ENCODE results near the gene CD69. TPM values are rescaled to one million over a fixed set of nuclear protein-coding genes. Genes with fewer than 3 reads are reported as not detected.

CD69 gene
- total RNA-seq, 1 experiment from 2014 or later = not detected

DNA sequence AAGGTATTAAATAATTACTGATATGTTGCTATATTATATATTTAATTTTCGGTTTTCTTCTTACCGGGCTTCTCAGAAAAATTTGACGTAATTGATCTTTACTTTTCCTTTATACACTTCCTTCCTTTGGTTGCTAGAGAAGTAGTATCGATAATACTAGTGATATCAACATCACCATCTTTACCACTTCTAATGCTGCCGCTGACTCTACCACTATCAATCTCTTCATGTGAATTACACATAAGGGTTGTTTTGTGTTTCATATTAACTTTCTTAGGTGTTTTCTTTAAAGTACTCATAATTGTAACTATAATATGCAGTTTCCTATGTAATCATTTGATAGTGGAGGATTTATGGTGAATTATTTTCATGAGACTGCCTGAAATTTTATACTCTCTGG, 35.6 kb upstream of the CD69 start:
- no peaks in the 10 kb centered on the region for H3K79me1 ChIP-seq (ENCODE audit: insufficient read depth, low read depth, low read length, poor library complexity, severe bottlenecking)
- TF ChIP-seq, protein P1, sequence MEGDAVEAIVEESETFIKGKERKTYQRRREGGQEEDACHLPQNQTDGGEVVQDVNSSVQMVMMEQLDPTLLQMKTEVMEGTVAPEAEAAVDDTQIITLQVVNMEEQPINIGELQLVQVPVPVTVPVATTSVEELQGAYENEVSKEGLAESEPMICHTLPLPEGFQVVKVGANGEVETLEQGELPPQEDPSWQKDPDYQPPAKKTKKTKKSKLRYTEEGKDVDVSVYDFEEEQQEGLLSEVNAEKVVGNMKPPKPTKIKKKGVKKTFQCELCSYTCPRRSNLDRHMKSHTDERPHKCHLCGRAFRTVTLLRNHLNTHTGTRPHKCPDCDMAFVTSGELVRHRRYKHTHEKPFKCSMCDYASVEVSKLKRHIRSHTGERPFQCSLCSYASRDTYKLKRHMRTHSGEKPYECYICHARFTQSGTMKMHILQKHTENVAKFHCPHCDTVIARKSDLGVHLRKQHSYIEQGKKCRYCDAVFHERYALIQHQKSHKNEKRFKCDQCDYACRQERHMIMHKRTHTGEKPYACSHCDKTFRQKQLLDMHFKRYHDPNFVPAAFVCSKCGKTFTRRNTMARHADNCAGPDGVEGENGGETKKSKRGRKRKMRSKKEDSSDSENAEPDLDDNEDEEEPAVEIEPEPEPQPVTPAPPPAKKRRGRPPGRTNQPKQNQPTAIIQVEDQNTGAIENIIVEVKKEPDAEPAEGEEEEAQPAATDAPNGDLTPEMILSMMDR (conservative IDR thresholded peaks at IDR 0.05) = no peak
- no peaks in the 10 kb centered on the region for H3K23me2 ChIP-seq (ENCODE audit: insufficient read length, low read depth, low read length, poor library complexity, severe bottlenecking)
- no peaks in the 10 kb centered on the region for H3K79me2 ChIP-seq (ENCODE audit: insufficient read depth, low read length)
- no peaks in the 10 kb centered on the region for H3K27me3 ChIP-seq (ENCODE audit: insufficient read depth, low read length)
- no peak overlapping the region for H3K4ac ChIP-seq (ENCODE audit: low read depth, low read length)
- H3K36me3 Mint-ChIP-seq (ENCODE audit: insufficient read depth in 1 of 3, low read depth in 3 of 3) = no peaks in the 10 kb centered on the region
- H3K4me2 ChIP-seq (ENCODE audit: insufficient read depth, insufficient read length, low read length) = no peak overlapping the region
- H3K4me1 ChIP-seq (ENCODE audit: insufficient read depth, low read length) = peaks cover 2% of the 10 kb centered on the region; the same call in 1 of the 2 replicates
- H3K4me3 Mint-ChIP-seq = no peak overlapping the region
- no peak overlapping the region for H3K18ac ChIP-seq (ENCODE audit: insufficient read length, low read depth, low read length)
- H2AFZ ChIP-seq (ENCODE audit: low read length) = no peak overlapping the region
- H3K56ac ChIP-seq (ENCODE audit: insufficient read length, low read depth, low read length) = no peak overlapping the region
- H4K91ac ChIP-seq (ENCODE audit: insufficient read length, low read depth, low read length) = no peak overlapping the region
- no peak overlapping the region for H2BK15ac ChIP-seq (ENCODE audit: low read depth, low read length)
- no peak overlapping the region for H3K27ac Mint-ChIP-seq
- no peak overlapping the region for H2BK20ac ChIP-seq (ENCODE audit: low read depth, low read length, poor library complexity, severe bottlenecking)
- no peak overlapping the region for H2BK5ac ChIP-seq (ENCODE audit: insufficient read length, low read length)
- DNase-seq = no peak
- no peak overlapping the region for H4K8ac ChIP-seq (replicated peaks; ENCODE audit: insufficient read length, low read depth, low read length)
- no peak overlapping the region for H3T11ph ChIP-seq (ENCODE audit: low read length)
- no peak overlapping the region for H2AK5ac ChIP-seq (ENCODE audit: insufficient read length, low read length)
- peaks cover 2% of the 10 kb centered on the region in 2 experiments; a peak in 2 of 5 replicates for H3K9me3 Mint-ChIP-seq
- H3K9ac ChIP-seq (ENCODE audit: extremely low read depth, insufficient read length, low read length) = no peak overlapping the region
- H3K27ac ChIP-seq (ENCODE audit: insufficient read length, low read depth, low read length) = no peak overlapping the region
- no peak overlapping the region for H4K5ac ChIP-seq (ENCODE audit: insufficient read length, low read depth, low read length)
- H2BK12ac ChIP-seq (ENCODE audit: insufficient read length, low read depth, low read length) = no peak overlapping the region
- no CpG with 5 or more reads among the region's 5 CpGs for WGBS (ENCODE audit: extremely low coverage, insufficient read length, low lambda C conversion rate)
- H3K14ac ChIP-seq (ENCODE audit: insufficient read depth, low read length) = no peak overlapping the region
- no peaks in the 10 kb centered on the region for H3K9me3 ChIP-seq (ENCODE audit: control insufficient read depth, low read depth, low read length)
- H3K23ac ChIP-seq (ENCODE audit: insufficient read length, low read depth, low read length) = no peak overlapping the region
- no peak overlapping the region for H2BK120ac ChIP-seq (ENCODE audit: low read depth, low read length, poor library complexity, severe bottlenecking)
- no peaks in the 10 kb centered on the region for H3K27me3 Mint-ChIP-seq (ENCODE audit: low read depth)
- no peaks in the 10 kb centered on the region for H4K20me1 ChIP-seq (ENCODE audit: control insufficient read depth, insufficient read depth, insufficient read length)
- H3K4me1 Mint-ChIP-seq = peaks cover 19 to 29% of the 10 kb centered on the region in 2 experiments

All from H9 (cell line).